ENCODE measurements around the gene MAPRE2. TPM values are rescaled to one million over a fixed set of nuclear protein-coding genes. Genes with fewer than 3 reads are reported as not detected.

Gene MAPRE2
- total RNA-seq, 2 donors from 2014 or later, result 25.5 to 32.2 TPM

DNA sequence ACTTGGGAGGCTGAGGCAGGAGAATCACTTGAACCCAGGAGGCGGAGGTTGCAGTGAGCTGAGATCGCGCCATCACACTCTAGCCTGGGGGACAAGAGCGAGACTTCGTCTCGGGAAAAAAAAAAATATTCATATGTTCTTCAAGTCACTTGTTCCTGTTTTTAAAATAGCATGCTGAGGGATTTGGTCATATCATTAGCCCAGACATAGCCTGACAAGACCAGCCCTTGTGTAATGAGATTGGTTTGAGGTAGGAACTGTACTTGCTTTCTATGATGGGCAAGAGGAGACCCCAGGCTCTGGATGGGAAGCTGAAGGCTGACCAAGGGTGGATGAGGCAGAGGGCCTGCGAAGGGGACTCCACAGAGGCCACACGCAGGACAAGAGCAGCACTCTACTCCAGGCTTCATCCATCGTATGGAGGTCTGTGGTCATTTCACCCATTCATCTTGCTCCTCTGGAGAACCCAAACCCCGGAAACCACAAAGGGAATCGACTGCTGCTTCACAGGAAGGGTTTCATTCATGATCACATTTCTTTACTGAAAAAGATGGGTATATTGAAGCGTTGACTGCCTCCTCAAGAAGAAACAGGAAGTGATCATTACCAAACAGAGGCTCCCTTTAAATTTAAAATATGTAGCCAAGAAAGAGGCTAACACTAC is 112.5 kb downstream of the MAPRE2 start:
- H3K27ac ChIP-seq, result no peak overlapping the region
- no peaks in the 10 kb centered on the region for H3K9me3 ChIP-seq
- H3K9ac ChIP-seq (ENCODE audit: low read depth in 2 of 2, low read length in 2 of 2), result no peak overlapping the region
- no peaks in the 10 kb centered on the region for H3K4me1 ChIP-seq
- no peaks in the 10 kb centered on the region for H3K27me3 ChIP-seq
- intact Hi-C loops (cut with DNase I), result no loop called here
- no peak for DNase-seq
- no peak for TF ChIP-seq CTCF (IDR thresholded peaks at IDR 0.05)
- H3K4me3 ChIP-seq, result no peak overlapping the region
- H3K36me3 ChIP-seq, result no peaks in the 10 kb centered on the region

- Histone ChIP-seq H3K27me3 (no peaks in the 10 kb centered on the region), H3K27ac (no peak overlapping the region), H3K9ac (ENCODE audit: low read depth in 2 of 2, low read length in 2 of 2) (no peak overlapping the region), H3K36me3 (no peaks in the 10 kb centered on the region), H3K4me3 (no peak overlapping the region), H3K4me1 (no peaks in the 10 kb centered on the region), H3K9me3 (no peaks in the 10 kb centered on the region)
- intact Hi-C loops (cut with DNase I), result no loop called here
- TF ChIP-seq CTCF (IDR thresholded peaks at IDR 0.05), result no peak
- no peak for DNase-seq
Observed at GRCh38 chr18:35155398-35156117, 114.3 kb downstream of the MAPRE2 start.

- Histone ChIP-seq H3K36me3 (no peaks in the 10 kb centered on the region), H3K9ac (ENCODE audit: low read depth in 2 of 2, low read length in 2 of 2) (no peak overlapping the region), H3K4me3 (no peak overlapping the region), H3K9me3 (no peaks in the 10 kb centered on the region), H3K4me1 (no peaks in the 10 kb centered on the region), H3K27ac (no peak overlapping the region), H3K27me3 (no peaks in the 10 kb centered on the region)
- intact Hi-C loops (cut with DNase I), result no loop called here
- no peak for TF ChIP-seq CTCF (IDR thresholded peaks at IDR 0.05)
- DNase-seq, result no peak
Observed at GRCh38 chr18:35157181-35157580, 116.0 kb downstream of the MAPRE2 start.

GRCh38 chr18:35158728-35159450 is 117.7 kb downstream of the MAPRE2 start:
- H3K27ac ChIP-seq, result no peak overlapping the region
- H3K4me1 ChIP-seq, result no peaks in the 10 kb centered on the region
- no peak for TF ChIP-seq CTCF (IDR thresholded peaks at IDR 0.05)
- H3K4me3 ChIP-seq, result no peak overlapping the region
- H3K9me3 ChIP-seq, result no peaks in the 10 kb centered on the region
- no peaks in the 10 kb centered on the region for H3K36me3 ChIP-seq
- intact Hi-C loops (cut with DNase I), result no loop called here
- no peaks in the 10 kb centered on the region for H3K27me3 ChIP-seq
- no peak for DNase-seq
- no peak overlapping the region for H3K9ac ChIP-seq (ENCODE audit: low read depth in 2 of 2, low read length in 2 of 2)

DNA sequence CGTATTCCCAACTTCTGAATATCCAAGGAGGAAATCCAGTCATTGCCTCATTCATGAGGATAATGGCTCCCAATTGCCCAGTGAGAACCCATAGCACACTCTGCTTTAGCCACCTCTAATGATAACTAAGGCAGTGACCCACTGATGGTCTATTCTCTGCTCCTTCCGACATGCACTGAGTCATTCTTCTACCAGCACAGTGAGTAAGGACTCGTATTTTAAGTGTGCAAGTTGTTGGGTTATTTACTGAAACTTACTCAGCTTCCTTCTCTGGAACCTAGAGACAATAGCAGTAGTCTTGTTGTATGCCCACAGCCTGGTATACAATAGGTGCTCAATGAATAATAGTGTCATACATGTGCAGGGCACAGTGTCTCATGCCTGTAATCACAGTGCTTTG is 118.6 kb downstream of the MAPRE2 start:
- Histone ChIP-seq H3K9me3 (no peaks in the 10 kb centered on the region), H3K4me1 (no peaks in the 10 kb centered on the region), H3K36me3 (no peaks in the 10 kb centered on the region), H3K27me3 (no peaks in the 10 kb centered on the region), H3K4me3 (no peak overlapping the region), H3K9ac (ENCODE audit: low read depth in 2 of 2, low read length in 2 of 2) (no peak overlapping the region), H3K27ac (no peak overlapping the region)
- intact Hi-C loops (cut with DNase I), result no loop called here
- no peak for DNase-seq
- TF ChIP-seq CTCF (IDR thresholded peaks at IDR 0.05), result no peak
